Neutrophil (primary cell): ENCODE results near the gene ERVMER34-1.

Experiments
- H3K27ac ChIP-seq: fragments of 200-600 bp; sonication (generic); 2 replicates; pipeline ENCODE4 v1.5.1; 2016; ENCODE audit warnings: mild to moderate bottlenecking, moderate library complexity
- H3K27me3 ChIP-seq: fragments of 200-600 bp; sonication (generic); 2 replicates; pipeline ENCODE4 v1.6.0; 2016; ENCODE audit warnings: mild to moderate bottlenecking
- H3K36me3 ChIP-seq: fragments of 200-600 bp; sonication (generic); 2 replicates; pipeline ENCODE4 v1.5.1; 2017
- H3K4me1 ChIP-seq, 2 experiments: fragments of 200-600 bp in 1 of 2; sonication (generic) in 1 of 2; 1 replicate in 1 of 2; 2 replicates in 1 of 2; pipeline versions ENCODE4 v1.5.1 to v1.6.1; 2013 to 2016; ENCODE audit warnings: low read depth in 1 of 2, low read length in 1 of 2, mild to moderate bottlenecking in 1 of 2, moderate library complexity in 1 of 2; ENCODE audit not compliant: control insufficient read depth in 1 of 2, insufficient read depth in 1 of 2
- H3K4me3 ChIP-seq, 2 experiments: fragments of 200-600 bp in 1 of 2; sonication (generic) in 1 of 2; 1 replicate in 1 of 2; 2 replicates in 1 of 2; pipeline ENCODE4 v1.5.1; 2013 to 2016; ENCODE audit warnings: low read depth in 1 of 2, low read length in 1 of 2, mild to moderate bottlenecking in 1 of 2, moderate library complexity in 1 of 2
- H3K9me3 ChIP-seq: fragments of 200-600 bp; sonication (generic); 2 replicates; pipeline ENCODE4 v1.5.1; 2016
- TF ChIP-seq, protein P1 (sequence below): fragments of 200-600 bp; sonication (generic); IDR thresholded peaks from 2 replicates; pipeline ENCODE4 v1.5.1; 2016; ENCODE audit warnings: antibody characterized with exemption

ERVMER34-1 gene

DNA sequence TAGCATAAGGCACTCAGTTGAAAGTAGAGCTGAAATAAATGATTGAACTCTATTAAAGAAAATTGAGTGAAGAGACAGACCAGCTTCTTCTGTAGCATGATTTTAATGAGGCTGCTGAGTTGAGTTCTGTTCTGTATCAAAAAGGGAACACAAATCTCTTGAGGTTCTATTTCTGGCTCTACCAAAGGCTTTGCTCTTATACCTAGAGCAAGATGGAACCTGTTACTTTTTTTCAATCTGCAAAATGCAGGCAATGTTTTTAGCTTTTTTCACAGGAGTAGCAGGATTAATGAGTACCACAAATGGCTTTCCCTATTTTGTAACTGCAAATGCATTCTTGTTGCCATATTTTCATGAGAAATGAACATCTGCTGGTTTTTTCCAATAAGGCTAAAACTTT, 4.2 kb upstream of the ERVMER34-1 start:
- Histone ChIP-seq H3K36me3 (no peaks in the 10 kb centered on the region), H3K4me1 (peaks cover 6 to 8% of the 10 kb centered on the region in 2 experiments), H3K27ac (no peak overlapping the region), H3K9me3 (no peaks in the 10 kb centered on the region), H3K4me3 (no peak overlapping the region), H3K27me3 (peaks cover 46% of the 10 kb centered on the region)
- TF ChIP-seq, protein P1, sequence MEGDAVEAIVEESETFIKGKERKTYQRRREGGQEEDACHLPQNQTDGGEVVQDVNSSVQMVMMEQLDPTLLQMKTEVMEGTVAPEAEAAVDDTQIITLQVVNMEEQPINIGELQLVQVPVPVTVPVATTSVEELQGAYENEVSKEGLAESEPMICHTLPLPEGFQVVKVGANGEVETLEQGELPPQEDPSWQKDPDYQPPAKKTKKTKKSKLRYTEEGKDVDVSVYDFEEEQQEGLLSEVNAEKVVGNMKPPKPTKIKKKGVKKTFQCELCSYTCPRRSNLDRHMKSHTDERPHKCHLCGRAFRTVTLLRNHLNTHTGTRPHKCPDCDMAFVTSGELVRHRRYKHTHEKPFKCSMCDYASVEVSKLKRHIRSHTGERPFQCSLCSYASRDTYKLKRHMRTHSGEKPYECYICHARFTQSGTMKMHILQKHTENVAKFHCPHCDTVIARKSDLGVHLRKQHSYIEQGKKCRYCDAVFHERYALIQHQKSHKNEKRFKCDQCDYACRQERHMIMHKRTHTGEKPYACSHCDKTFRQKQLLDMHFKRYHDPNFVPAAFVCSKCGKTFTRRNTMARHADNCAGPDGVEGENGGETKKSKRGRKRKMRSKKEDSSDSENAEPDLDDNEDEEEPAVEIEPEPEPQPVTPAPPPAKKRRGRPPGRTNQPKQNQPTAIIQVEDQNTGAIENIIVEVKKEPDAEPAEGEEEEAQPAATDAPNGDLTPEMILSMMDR: no peak

DNA sequence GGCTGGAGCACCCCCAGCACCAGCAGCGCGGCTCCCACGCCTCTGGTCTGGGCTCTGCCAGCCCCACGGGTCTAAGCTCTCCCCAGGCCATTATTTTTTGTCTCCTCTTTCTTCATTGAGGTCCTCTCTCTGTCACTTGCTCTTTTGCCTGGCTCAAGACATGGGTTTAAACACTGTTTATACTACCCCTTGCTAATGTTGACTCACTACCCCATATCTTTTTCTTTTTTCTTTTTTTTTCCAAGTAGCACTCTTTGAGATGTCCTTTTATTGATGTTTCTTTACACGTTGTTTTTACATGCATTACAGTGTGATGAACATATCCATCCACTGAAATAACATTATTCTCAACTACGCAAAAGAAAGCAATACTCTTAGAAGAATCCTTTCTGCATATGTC, 1.7 kb upstream of the ERVMER34-1 start:
- TF ChIP-seq, protein P1: no peak
- Histone ChIP-seq H3K4me3 (no peak overlapping the region), H3K4me1 (peaks cover 6 to 8% of the 10 kb centered on the region in 2 experiments), H3K27ac (no peak overlapping the region), H3K27me3 (peaks cover 66% of the 10 kb centered on the region), H3K9me3 (no peaks in the 10 kb centered on the region), H3K36me3 (no peaks in the 10 kb centered on the region)

DNA sequence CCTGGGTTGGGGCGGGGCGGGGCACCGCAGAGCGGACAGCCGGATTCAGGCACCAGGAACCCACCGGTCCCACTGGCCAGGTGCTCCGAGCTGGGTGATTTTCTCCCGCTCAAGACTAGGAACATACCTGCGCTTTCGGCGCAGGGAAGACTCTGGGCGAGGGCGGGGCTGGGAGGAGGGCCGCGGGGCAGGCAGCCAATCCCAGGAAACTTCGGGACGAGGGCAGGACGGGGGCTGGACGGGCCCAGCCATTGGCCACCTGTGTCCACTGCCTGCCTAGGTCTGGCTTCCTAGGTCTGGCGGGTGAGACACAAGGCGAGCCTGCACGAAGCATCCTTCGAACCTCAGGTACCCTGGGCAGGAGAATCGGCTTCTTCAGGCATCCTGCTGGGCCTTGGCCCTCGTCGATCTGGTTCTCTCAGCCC, 274 bp upstream of the ERVMER34-1 start:
- no peaks in the 10 kb centered on the region for H3K36me3 ChIP-seq
- peaks cover 66% of the 10 kb centered on the region for H3K27me3 ChIP-seq
- H3K4me3 ChIP-seq: no peak overlapping the region
- H3K4me1 ChIP-seq: peaks cover 6 to 8% of the 10 kb centered on the region in 2 experiments
- H3K27ac ChIP-seq: no peak overlapping the region
- no peaks in the 10 kb centered on the region for H3K9me3 ChIP-seq
- TF ChIP-seq, protein P1: no peak

DNA sequence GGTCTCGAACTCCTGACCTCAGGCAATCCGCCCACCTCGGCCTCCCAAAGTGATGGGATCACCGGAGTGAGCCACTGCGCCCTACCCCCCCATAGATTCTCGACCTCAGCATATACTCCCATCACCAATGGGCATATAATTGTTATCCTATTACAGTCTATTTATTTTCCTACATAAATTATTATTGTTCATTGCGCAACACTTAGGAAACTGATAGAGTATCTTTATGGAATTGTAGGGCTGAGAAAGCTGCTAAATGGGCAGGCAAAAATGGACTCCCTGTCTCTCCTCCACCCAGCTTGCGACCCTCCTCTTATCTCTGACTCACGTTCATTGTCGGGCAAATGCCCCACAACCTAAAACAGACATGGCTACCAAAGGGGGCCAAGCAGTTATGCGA, 1.0 kb downstream of the ERVMER34-1 start:
- no peaks in the 10 kb centered on the region for H3K9me3 ChIP-seq

DNA sequence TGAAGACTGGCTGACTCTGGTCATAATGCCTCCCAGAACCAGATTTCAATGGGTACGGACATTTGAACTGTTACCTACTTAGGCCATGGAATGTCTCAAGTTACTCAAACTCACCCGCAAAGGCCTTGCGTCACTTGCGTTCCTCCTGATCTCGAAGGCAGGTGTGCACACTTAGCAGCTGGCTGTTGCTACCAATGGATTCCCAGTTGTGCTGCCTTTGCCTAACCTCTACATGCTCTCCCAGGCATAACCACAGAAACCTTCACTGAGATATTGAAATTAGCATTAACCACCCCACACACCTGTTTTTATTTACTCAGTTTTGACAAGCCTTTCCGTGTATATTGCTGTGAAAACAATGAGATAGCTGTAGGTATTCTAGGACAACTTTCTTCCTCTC, 2.8 kb downstream of the ERVMER34-1 start:
- no peaks in the 10 kb centered on the region for H3K9me3 ChIP-seq
- H3K27me3 ChIP-seq: peaks cover 50% of the 10 kb centered on the region
- H3K27ac ChIP-seq: no peak overlapping the region
- no peaks in the 10 kb centered on the region for H3K36me3 ChIP-seq
- TF ChIP-seq, protein P1: no peak
- H3K4me3 ChIP-seq: no peak overlapping the region
- H3K4me1 ChIP-seq: peaks cover 6 to 8% of the 10 kb centered on the region in 2 experiments

More for the DNA sequence above, 1.0 kb downstream of the ERVMER34-1 start:
- H3K4me3 ChIP-seq: no peak overlapping the region
- peaks cover 6 to 8% of the 10 kb centered on the region in 2 experiments for H3K4me1 ChIP-seq
- H3K27me3 ChIP-seq: peaks cover 61% of the 10 kb centered on the region
- TF ChIP-seq, protein P1: no peak
- no peak overlapping the region for H3K27ac ChIP-seq
- no peaks in the 10 kb centered on the region for H3K36me3 ChIP-seq

DNA sequence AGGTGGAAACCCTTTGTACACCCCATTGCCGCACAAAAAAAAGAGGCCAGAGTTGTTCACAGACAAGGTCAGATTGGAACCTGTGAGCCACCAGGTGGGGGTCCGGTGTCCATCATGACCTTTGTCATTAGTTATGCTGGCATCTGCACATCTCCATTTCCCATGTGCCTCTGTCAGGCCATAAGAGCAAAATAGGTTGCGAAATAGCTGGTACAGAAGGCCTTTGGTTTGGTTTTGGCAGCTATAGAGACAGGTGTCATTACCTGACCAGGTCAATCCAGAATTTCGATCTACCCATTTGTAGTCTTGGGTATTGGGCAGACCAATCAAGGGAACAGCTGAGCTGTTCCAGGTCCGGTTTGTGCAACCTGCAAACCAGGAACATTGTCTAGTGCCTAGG, 6.6 kb downstream of the ERVMER34-1 start:
- TF ChIP-seq, protein P1: no peak
- no peak overlapping the region for H3K4me3 ChIP-seq
- H3K36me3 ChIP-seq: no peaks in the 10 kb centered on the region
- peaks cover 12% of the 10 kb centered on the region for H3K27me3 ChIP-seq
- H3K27ac ChIP-seq: no peak overlapping the region
- H3K9me3 ChIP-seq: no peaks in the 10 kb centered on the region
- H3K4me1 ChIP-seq: no peaks in the 10 kb centered on the region
